GM18858 (cell line): Measurements from ENCODE around the gene ANKRD11.
"Not testable (repeated sequence)": the region's sequence is repeated elsewhere in the genome, so short reads cannot be mapped to it uniquely, and the experiment has no call there.

Experiments used
- ATAC-seq: cut with Tn5 transposase; IDR thresholded peaks from one replicate; pipeline ENCODE4 v1.9.1; 2021; ENCODE audit not compliant: unreplicated experiment

ANKRD11 gene

GRCh38 chr16:89453501-89454321 is 36.6 kb downstream of the ANKRD11 start:
- ATAC-seq: no peak

GRCh38 chr16:89452925-89453324 is 37.4 kb downstream of the ANKRD11 start:
- ATAC-seq: no peak

- no peak for ATAC-seq
These were observed 38.1 kb downstream of the ANKRD11 start for GRCh38 chr16:89452241-89452640.

GRCh38 chr16:89450537-89450936 is 39.8 kb downstream of the ANKRD11 start:
- no peak for ATAC-seq

- no peak for ATAC-seq
These were observed 40.5 kb downstream of the ANKRD11 start for GRCh38 chr16:89449726-89450335.

- ATAC-seq: no peak
These were observed 41.7 kb downstream of the ANKRD11 start for GRCh38 chr16:89448656-89449055.

DNA sequence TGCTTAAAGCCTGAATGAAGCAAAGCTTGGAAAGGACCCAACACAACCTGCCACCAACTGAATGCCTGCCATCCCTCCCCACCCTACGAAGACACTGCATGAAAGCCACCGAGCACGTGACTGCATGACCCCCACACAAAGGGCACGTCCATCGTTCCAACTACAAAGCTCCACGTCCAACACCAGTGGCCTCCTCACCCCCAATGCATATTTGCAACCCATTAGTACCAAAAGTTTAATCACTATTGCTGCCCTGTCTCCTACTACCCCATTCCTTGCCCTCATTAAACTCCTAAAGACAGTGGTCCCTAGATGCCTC is 43.4 kb downstream of the ANKRD11 start:
- no peak for ATAC-seq

DNA sequence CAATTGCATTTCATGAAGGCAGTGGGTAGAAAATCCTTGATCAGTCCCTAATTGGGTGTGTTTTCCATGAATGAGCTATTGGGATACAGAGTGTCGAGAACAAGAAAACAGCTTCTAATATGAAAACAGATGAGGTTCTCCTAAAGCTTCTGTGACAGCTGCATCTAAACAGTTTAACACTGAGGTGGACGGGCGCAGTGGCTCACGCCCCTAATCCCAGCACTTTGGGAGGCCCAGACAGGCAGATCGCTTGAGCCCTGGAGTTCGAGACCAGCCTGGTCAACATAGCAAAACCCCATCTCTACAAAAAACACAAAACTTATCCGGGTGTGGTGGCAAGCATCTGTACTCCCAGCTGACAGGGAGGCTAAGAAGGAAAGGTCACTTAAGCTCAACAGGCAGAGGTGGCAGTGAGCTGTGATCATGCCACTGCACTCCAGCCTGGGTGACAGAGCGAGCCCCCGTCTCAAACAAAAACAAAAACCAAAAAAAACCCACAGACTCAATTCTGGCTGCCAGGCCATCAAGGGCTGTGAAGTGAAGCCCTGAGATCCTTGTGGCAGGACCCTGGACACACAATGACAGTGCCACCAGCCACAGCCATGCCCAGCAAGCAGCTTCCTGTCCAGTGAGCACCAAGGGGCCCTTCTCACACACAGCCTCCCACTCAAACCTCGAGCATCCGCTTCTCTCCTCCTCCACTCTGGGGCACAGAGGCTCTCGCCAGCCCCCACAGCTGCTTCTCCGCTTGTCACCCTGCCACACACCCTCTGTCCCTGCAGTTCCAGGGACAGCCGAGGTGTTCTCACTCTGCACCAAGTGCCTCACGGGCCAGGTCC is 44.0 kb downstream of the ANKRD11 start:
- no peak for ATAC-seq

GRCh38 chr16:89445166-89445565 is 45.2 kb downstream of the ANKRD11 start:
- no peak for ATAC-seq

- no peak for ATAC-seq
These were observed 45.6 kb downstream of the ANKRD11 start for GRCh38 chr16:89444728-89445127.

DNA sequence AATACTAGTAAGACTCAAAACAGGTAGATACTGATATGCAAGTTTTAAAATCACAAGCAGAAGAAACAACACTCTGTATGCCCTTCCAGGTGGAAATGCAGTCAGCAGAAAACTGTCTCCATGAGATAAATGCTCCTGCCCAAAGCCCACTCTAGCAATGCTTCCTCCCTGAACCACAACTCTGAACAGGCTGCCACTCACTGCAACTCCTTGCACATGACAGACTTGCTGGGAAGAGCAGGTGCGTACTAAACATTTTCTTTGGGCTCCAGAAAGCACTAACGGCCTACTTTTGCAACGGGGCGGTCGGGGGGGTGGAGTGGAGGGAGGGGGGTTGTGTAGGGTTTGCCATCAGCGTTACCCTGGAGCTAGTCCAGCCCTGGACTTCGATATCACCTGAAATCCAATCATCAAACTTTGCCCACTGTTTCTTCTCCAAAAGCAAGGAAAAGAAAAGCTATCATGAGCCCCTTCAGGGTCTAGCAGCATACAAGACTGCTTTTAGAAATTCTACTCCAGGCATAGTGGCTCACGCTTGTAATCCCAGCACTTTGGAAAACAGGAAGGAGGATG is 46.1 kb downstream of the ANKRD11 start:
- no peak for ATAC-seq

DNA sequence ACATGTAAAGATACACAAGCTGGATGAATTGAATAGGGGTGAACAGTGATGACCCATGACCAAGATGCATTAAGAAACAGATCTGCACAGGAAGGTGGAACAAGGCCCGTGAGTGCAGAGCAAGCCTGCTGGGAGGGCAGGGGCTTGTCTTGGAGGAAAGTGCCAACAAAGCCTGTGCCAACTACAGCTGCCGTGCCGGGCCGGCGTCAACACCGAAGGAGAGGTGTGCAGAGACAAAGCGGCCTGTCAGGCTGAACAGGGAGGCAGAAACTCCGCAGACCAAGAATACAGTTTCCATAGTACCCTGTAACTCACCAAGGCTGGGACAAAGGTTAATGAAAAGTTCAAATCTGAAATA is 46.7 kb downstream of the ANKRD11 start:
- ATAC-seq: no peak

- no peak for ATAC-seq
These were observed 47.2 kb downstream of the ANKRD11 start for GRCh38 chr16:89442990-89443726.

DNA sequence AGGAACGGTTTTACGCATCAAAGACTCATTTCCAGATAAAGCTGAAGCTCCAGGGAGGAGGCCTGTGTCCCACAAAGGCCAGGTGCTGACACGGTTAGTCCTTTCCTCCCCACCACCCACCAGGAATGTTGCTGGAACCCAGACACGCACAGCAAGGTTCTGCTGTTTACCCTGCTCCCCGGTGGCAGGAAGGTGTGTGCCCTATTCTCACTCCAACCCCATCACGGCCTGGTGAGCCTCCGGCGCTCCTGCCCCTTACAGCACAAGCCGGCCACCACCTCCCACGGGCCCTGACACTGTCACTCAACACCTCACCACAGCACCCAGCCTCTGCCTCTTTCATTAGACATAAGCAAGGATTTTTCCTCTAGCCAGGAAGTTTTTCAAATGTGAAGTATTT is 47.8 kb downstream of the ANKRD11 start:
- no peak for ATAC-seq

GRCh38 chr16:89439659-89440058 is 50.7 kb downstream of the ANKRD11 start:
- ATAC-seq: no peak

- no peak for ATAC-seq
These were observed 52.4 kb downstream of the ANKRD11 start for GRCh38 chr16:89437991-89438390.

DNA sequence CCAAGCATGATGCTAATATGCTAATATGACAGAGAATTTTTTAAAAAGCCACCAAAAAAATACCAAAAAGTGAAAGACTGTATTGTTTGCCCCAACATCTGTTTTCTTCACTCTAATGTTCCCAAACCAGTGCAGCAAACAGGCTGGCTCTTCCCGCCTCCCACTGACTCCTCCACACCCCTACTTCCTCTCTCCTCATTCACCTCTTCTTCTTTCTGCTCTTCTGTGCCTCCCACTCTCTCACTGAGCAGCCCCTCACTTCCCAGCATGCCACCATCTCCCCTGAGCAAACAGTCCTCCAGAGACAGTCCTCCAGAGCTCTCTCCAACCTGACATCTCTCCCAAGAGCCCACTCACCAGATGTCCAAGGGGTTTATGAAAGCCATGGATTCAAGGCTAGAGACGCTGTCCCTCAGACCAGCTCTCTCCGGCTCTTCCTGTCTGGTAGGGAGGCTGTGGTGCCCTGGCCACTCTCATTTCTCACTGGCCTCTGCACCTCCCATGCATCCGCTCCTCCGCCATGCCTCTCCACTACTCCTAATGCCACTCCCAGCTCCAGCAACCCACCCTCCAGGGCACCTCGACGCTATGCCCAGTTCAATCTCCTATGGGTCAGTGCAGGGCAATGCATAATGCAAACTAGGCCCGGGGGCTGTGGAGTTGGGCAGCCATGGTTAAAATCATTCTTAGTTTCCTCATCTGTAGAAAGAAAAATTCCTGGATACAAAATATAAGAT is 52.9 kb downstream of the ANKRD11 start:
- no peak for ATAC-seq

DNA sequence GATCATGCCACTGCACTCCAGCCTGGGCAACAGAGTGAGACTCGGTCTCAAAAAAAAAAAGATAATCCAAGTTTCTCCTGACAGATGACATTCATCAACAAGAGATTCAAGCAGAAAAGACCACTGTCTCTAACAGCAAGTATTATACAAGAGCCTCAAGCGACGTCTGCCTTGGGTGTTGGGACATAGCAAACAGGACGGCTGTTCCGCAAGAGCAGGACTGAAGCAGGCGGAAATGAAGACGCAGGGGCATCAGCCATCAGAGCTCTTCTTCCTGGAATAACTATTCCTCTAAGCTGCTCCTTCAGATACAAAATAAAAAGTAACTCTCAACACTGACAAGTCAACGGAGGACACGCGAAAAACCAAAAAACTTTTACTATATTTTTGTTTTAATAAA is 54.0 kb downstream of the ANKRD11 start:
- no peak for ATAC-seq

- ATAC-seq: not testable (repeated sequence)
These were observed 55.3 kb downstream of the ANKRD11 start for GRCh38 chr16:89435059-89435458.

- no peak for ATAC-seq
These were observed 55.9 kb downstream of the ANKRD11 start for GRCh38 chr16:89434490-89434889.
